NCI-H345 (cell line): ENCODE results near the gene SLC39A5.
"Not testable (repeated sequence)": the region's sequence is repeated elsewhere in the genome, so short reads cannot be mapped to it uniquely, and the experiment has no call there.

Experiments
- DNase-seq: peaks from one replicate; lab custom pipeline; 2025; lab: John Stamatoyannopoulos, UW

The SLC39A5 gene

GRCh38 chr12:56247923-56248322 lies 18.1 kb downstream of the SLC39A5 start:
- DNase-seq, result no peak

GRCh38 chr12:56248711-56249110 lies 18.9 kb downstream of the SLC39A5 start:
- DNase-seq, result no peak

DNA sequence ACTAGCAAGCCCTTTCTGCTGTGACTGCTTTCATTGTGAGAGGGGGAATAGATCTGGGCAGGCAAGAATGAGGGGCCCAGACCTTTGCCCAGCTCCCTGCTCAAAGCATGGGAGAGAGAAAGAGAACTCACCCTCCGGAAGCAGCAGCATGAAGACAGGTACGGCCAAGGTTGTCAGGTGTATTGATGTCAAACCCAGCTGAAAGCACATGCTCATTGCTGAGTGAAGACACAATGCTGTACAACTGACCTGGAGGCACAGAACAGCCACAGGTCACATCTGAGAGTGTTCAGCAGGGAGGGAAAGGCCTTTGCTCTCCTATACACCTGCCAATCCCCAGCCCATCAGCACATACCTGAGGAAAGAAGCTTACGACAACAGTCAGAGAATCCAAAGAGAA lies 22.8 kb downstream of the SLC39A5 start:
- no peak for DNase-seq

DNA sequence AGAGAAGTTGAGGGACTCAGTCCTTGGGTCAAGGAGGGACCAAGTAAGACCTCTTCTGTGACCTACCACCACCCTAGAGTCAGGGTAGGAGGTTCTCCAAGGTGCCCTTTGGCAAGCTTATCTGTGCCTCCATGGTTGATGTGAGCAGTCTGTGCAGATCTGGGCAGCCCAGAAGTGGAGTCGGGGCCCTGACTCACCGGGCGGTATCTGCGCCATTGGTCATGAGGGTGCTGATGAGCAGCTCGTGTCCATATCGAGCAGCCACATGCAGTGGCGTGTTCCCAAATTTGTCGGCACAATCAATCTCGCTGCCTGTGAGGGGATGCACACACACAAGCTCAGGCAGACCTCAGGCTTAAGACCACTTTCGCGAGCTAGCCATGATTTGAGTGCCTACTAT lies 23.2 kb downstream of the SLC39A5 start:
- DNase-seq, result no peak

DNA sequence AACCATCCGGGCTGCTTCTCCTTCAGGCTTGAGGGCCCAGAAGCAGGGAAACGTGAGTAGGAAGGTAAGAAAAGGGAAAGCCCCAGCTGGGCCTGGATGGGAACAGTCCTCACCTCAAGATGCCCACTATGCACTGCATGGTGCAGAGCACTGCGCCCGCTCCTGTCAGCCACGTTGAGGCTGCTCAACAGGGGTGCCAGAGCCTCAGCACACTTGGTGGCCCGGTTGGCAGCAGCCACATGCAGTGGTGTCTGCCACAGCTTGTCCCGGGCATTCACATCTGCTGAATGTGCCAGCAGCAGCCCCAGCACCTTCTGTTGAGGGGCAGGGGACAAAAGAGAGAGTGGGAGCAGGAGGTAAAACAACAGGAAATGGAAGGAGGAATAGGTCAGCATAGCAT lies 25.8 kb downstream of the SLC39A5 start:
- DNase-seq, result no peak

DNA sequence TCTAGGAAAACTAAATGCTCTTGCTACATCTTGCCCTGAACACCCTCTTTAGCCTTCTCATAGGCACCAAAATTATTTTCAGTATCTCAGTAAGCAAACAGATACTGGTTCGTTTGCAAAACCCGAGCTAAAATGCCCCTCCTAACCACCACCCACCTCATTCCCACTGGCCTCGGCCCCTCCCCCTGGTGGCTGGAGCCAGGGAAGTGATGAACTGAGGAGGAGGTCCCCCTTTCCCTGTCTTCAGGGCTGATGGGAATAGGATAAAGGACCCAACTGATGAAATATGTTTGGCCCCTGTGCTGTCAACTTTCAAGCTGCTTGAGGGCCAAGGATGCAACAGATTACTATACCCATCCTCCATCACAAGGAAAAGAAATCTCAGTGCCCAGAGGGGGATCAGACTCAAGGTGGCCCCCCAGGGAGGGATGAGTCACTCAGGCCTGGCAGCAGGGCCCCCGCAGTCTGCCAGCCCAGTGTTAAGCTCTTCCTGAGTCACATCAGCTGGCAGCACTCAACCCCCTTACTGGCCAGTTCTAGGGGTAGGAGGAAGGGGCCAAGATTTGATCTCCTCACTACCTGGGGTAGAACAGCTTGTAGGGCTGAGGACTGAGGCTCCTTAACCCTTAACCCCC lies 26.6 kb downstream of the SLC39A5 start:
- no peak for DNase-seq

DNA sequence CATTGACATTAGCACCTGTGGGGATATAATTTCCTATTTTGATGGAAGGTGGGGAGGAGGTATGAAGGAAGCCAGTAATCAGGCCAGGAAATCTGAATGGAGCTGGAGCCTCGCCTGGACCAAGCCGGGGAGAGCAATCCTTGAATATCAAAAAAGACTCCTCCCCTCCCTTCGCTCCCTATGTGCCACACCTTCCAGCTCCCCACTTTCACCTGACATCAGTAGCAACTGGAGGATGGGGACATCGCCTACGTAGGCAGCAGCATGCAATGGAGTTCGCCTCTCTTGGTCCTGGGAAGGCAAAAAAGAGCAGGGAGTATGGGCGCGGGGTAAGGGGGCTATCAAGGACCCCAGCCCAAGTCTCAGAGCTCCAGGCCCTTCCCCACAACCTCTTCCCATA lies 27.2 kb downstream of the SLC39A5 start:
- DNase-seq, result no peak

GRCh38 chr12:56257491-56258067 lies 27.7 kb downstream of the SLC39A5 start:
- DNase-seq, result peak; percentile 38

DNA sequence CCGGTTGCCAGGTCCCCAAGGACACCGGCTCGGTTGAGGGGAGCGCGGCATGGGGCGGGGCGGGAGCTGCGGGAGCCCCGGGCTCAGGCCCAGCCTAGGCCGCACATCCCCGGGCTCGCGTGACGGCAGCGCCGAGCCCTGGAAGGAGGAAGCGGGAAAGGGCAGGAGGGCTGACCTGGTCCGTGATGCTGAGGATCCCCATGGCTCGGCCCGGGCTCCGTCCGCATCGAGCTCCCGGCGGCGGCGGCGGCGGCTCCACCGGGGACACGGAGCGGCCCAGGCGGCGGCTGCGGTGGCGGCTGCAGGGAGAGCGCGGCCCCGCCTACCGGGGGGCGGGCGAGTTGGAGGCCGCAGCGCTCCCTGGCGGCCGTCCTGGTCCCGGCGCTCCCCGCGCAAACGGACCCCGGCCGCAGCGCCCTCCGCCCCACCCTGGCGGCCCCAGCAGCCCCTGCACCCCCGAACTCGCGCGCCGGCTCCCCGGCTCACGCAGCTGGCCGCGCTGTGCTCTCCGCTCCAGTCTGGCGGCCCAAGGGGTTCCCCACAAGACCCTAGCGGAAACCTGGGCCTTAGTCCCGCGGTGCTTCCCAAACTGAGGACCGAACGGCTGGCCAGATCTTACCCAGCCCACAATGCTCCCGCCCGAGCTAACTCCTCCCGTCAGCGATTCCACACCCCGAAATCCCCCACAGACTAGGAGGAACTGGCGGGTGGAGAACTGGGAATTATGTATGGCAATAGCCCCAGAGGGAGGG lies 28.4 kb downstream of the SLC39A5 start, which contains the start of gene ANKRD52:
ANKRD52 (minus strand) TSS at position 317 of the 752 bp plus-strand sequence; CDS start at position 202, 115 bp downstream.
- DNase-seq, result peak; percentile 83

DNA sequence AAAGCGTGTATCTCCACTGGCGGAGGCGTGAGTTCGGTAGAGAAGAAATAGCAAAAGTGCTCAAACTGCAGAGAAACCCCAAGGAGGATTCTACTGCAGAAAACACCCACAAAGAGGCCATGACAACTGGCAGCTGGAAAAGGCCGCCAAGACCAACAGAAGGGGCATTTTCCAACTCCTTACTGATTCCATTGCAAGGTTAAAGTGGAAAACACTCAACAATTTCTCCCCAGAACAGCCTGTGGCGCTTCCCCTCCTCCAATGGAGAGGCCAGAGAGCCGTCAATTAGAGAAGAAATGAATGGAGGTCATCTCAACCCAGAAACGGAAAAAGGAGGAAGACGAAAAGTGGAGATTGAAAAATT lies 29.0 kb downstream of the SLC39A5 start:
- DNase-seq, result no peak

GRCh38 chr12:56260380-56260779 lies 30.5 kb downstream of the SLC39A5 start:
- no peak for DNase-seq

- no peak for DNase-seq
Measured at GRCh38 chr12:56260921-56261320, 31.1 kb downstream of the SLC39A5 start.

- DNase-seq, result no peak
Measured at GRCh38 chr12:56261503-56262232, 31.8 kb downstream of the SLC39A5 start.

DNA sequence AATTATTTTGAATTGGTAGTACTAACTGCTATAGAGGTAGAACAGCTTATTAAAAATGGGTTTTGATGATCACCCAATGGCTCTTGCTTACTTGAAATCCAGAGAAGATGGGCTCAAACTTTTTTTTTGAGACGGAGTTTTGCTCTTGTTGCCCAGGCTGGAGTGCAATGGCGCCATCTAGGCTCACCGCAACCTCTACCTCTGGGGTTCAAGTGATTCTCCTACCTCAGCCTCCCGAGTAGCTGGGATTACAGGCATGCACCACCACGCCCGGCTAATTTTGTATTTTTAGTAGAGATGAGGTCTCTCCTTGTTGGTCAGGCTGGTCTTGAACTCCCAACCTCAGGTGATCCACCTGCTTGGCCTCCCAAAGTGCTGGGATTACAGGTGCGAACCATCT lies 33.1 kb downstream of the SLC39A5 start:
- not testable (repeated sequence) for DNase-seq

- DNase-seq, result not testable (repeated sequence)
Measured at GRCh38 chr12:56266068-56266692, 36.3 kb downstream of the SLC39A5 start.

DNA sequence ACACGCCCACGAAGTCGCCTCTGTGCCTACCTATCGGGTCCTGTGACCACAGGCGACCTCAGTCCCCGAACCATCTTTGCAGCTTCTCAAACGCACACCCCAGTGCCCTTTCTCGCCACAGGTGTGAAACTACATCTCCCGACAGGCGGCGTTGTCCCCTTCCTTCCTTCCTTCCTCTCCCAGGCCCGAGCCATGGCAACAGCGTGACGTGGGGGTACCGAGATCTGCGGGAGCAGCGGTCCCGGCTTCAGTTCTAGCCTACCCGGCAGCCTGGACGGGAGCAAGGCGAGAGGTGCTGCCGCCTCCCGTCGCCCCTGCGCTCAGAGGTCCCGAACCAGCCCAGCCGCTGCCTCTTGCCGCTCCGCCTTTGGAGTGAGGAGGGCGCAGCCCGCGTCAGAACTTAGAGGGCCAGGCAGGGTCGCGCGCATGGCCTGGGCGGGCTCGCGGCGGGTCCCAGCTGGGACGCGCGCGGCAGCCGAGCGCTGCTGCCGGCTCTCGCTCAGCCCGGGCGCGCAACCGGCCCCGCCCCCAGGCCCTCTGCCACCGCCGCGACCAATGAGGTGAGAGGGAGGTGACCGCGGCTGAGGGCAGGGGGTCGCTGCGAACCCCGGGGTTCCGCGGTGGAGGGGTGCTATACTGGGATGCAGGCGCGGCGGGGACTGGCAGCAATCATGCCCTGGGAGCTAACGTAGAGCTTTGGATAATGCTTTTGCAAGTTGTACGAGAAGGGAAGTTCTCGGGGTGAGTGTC lies 37.0 kb downstream of the SLC39A5 start, which contains the start of gene COQ10A:
COQ10A (plus strand) TSS at position 250 of the 750 bp plus-strand sequence; CDS start at position 427, 177 bp downstream.
- peak; percentile 87 for DNase-seq

DNA sequence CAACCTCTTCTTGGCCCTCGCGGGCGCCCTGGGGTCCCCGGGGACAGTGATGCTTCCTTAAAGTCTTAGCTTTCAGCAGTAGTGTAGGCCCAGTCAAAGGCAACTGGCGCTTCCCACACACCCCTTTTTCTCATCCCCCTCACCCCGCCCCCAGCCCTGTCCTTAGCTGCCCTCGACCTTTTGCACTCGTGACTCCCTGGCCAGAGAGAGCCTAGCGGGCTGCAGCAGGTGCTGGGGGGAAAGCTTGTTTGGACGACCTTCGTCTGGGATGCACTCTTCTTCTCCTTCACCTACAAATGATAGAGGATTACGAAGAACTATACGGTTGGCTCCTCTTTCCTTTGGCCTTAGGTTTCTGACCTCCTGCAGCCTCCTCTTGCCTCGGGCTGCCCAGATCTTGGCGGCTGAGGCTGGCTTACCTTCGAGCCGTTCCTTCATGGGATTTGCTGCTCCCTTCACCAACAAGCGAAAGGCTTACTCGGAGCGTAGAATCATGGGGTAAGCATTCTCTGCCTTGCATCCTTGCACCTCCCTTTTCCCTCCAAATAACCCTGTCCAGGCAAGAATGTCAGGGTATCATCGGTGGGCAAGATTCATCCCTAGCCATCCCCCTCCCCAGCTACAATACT lies 37.7 kb downstream of the SLC39A5 start:
- DNase-seq, result no peak

DNA sequence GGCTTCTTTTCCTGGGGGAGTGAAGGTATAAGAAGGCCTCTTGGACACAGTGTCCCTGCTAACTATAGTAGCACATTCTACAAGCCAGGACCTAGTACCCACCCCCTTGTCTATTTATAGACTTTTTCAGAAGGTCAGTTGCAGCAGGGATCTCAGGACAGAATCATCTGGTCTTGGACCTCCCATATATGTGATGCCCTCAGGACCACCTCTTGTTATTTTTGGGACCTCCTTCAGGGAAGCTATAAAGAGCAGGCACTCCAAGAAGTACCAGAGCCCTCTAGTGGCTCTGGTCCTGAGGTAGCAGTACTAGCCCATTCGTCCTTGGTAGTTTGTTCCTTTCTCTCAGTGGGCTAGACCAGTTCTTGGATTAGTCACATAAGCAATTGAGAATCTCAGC lies 41.2 kb downstream of the SLC39A5 start:
- DNase-seq, result no peak

GRCh38 chr12:56272468-56272867 lies 42.6 kb downstream of the SLC39A5 start:
- DNase-seq, result not testable (repeated sequence)

GRCh38 chr12:56274299-56274698 lies 44.4 kb downstream of the SLC39A5 start:
- DNase-seq, result no peak

DNA sequence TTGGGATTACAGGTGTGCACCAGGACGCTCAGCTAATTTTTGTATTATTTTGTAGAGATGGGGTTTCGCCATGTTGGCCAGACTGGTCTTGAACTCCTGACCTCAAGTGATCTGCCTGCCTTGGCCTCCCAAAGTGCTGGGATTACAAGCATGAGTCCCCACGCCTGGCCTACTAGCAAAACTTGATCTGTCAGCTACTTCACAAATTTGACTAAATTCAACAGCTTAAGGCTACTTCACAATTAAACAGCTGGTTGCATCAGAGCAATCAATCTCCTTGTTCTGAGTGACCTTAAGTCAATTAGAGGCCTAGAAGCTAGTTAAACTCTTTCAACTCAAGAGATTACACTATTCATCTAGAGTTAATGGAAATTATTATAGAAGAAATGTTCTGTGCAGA lies 49.1 kb downstream of the SLC39A5 start:
- no peak for DNase-seq
